ENCODE results near the gene CHI3L1. TPM values are rescaled to one million over a fixed set of nuclear protein-coding genes. Genes with fewer than 3 reads are reported as not detected.

CHI3L1 gene
- total RNA-seq, 1 donor from 2014 or later = 0.17 TPM

DNA sequence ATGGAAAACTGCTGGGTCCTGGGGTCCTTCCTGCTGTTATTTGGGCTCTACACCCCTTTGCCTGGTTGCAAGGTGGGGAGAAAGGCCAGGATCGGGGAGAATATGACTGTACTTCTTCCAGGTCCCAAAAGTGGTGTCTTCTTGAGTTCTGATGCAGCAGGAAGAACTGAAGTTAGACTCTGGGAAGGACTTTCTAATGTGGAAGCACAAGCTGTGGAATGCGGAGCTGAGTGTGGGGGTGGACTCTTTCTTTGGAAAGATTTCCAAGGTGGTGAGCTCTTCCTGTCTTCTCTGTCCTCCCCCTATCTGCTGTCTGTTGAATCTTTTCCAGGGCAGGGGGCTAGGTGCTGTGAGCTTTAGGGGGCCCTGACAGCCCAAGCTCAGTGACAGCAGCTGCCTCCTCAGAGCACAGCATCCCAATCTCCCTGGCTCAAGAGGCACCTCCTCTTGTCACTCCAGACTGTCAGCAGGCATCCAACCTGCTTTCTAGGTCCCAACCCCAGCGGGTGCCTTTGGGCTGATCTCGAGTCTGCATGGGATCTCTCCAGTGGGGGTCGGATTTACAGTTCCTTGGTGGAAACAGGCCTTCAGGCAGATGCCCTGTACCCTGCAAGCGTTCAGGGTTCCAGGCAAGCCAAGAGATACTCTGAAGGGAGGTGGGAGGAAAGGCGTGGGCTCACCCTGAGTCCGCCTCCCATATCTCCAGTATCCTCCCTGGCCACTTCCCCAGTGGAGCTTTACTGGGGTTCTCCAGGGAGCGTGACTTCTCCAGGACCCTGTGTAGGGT, 35.8 kb downstream of the CHI3L1 start:
- no peak for DNase-seq

DNA sequence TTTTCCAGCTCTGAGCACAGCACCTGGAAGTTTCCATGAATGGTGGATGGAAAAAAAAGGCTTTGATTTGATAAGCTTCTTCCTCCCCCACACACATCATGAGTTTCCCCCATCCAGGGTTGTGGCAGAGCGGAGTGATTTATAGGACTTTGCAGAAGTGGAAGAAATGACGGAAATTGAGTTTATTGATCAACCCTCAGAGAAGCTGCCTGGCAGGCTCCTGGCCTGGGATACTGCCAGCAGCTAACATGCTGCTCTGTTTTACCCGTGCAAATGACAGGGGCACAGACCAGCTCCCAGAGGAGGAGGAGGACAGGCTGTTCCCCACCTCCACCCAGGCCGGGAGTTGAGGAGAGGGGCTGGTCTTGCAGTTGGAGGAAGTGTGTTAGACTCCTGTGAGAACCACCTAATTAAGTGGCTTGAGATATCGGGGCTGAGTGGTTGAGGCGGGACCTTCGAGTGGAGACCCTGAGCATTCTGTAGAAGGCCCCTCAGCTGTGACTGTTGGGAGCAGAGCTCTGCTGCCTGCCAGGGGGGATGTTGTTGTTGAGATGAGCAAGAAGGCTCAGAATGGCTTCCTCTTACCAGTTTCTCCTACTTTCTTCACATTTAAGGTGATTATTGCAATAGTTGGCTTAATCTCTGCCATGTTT, 37.2 kb downstream of the CHI3L1 start:
- DNase-seq = no peak

DNA sequence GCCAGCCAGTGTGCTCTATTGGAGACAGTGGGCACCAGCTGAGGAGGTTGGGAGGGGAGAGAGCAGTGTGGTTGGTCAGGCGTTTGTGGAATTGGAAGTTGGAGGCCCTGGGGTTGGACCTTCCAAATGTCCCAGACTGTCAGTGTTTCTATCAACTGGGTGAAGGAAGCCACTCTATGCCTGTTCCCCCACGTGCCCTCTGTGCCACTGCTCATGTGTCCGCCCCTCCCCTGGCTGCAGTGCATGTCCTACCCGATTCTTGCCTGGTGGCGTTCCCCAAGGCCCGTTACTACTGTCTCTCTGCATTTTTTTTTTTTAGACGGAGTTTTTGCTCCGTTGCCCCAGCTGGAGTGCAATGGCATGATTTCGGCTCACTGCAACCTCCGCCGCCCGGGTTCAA, 37.9 kb downstream of the CHI3L1 start:
- DNase-seq = no peak

DNA sequence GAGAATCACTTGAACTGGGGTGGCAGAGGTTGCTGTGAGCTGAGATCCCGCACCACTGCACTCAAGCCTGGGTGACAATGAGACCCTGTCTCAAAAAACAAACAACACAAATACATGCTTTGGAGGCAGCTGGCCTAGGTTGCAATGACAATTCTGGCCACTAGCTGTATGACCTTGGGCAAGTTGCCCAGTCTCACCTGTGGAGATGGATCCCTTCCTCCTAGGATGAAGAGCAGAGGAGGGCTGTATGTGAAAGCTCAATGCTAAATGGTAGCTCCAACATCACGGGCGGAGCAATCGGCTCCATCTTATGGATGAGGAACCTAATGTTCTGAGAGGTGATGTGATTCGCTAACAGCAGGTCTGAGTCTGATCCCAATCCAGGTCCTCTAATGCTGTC, 38.4 kb downstream of the CHI3L1 start:
- DNase-seq = no peak

DNA sequence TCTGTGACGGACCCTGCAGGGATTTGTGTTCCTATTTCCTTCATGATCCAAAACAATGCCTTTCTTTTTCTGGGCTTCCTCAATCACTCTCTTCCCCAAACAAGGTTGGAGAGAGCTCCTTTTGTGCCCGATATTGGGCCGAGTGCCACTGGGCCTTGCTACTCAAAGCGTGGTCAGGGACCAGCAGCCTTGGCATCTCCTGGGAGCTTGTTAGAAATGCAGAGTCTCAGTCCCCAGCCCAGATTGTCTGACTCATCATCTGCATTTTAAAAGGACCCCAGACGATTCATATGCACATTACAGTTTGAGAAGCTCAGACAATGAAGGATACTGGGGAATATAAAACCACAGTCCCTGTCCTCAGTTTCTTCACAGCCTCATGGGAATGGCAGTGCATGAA, 39.1 kb downstream of the CHI3L1 start:
- no peak for DNase-seq

DNA sequence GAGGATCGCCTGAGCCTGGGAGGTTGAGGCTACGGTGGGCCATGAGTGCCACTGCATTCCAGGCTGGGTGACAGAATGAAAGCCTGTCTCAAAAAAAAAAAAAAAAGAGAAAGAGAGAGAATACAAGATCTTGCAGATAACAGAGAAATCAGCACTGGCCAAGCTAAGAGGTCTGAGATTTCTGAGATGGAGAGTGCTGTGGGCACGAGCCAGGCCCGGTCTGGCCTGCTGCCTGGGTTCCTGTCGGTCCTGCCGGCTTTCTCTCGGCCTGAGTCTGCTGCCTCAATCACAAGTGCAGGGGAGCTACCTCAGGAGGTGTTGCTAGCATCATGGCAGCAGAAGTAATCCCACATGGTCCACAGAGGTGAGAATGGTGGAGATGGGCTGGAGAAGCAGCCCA, 40.0 kb downstream of the CHI3L1 start:
- DNase-seq = no peak

DNA sequence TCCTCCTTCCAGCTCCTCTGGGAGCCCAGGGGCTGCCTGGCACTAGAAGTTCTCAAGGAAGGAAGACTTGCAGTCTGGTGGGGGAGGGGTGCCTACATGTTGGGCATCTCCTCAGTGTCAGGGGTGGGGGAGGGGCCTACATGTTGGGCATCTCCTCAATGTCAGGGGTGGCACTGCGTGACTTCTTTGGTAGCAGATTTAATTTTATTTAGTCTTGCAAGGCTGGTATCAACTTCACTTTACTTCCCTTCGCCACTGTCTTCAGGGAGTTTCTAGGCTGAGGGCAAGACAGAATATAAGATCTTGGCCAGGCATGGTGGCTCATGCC, 40.5 kb downstream of the CHI3L1 start:
- no peak for DNase-seq

DNA sequence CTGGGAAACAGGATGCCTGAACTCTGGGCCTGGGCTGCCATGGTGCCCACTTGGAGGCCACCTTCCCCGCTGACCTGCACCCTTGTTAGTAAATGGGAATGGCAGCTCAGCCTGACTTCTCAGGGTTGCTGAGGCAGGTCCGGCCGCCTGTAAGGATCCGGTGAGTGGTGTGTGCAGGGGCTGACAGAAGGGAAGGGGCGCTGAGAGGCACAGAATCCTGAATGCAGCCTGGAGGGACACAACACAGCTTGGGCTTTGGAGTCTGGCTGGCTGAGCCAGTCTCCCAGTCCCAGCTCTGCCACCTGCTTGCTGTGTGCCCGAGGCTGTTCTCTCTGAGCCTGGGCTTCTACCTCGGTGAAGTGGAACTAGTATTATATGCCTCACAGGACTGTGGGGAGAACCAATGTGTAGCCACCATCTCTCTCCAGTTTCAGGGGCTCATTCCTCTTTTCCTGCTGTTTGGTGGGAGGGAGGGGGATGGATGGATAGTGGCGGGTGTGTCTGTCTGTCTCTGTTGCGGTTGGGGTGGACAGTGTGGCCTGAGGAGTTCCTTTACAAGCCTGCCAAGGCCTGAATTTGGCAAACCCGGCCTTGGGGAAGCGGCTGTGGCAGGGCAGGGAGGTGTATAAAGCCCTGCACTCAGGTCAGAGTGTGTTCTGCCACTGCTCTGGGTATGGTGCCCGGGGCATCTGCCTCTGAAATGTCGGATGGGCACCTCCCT, 41.0 kb downstream of the CHI3L1 start:
- no peak for DNase-seq

DNA sequence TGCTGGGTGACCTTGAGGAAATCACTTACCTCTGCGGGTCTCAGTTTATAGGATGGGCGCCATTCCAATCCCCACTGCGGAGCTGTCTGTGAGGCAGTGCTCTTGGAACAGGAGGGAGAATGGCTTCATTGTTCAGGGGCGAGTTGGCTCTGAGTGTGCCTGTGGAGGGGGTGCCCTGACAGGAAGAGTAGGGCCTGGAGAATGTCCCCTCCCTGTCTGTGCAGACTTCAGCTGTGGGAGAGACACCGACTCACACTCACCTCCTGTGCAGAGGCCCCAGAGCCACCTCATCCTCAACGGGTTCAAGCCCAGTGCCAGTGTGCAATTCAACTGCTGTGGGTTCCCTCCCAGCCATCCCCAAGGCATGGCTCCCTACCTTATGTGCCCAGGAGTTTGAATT, 41.8 kb downstream of the CHI3L1 start:
- no peak for DNase-seq

DNA sequence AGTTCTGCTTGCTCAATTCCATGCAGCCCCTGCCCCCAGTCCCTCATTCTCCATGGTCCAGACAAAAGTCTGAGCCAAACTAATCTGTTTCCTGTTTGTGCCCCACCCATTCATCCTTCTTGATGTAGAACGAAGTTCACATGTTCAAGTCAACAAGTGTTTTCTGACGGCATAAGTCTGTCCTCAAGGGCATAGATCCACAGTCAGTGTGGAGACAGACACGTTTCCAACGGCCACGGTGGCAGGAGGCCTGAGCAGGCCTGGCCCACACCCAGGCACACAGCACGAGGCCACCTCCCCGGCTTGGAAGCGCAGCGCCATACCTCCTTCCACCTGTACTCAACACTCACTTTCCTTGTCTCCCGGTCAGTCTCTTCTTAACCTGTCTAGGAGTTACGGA, 42.9 kb downstream of the CHI3L1 start:
- DNase-seq = no peak

DNA sequence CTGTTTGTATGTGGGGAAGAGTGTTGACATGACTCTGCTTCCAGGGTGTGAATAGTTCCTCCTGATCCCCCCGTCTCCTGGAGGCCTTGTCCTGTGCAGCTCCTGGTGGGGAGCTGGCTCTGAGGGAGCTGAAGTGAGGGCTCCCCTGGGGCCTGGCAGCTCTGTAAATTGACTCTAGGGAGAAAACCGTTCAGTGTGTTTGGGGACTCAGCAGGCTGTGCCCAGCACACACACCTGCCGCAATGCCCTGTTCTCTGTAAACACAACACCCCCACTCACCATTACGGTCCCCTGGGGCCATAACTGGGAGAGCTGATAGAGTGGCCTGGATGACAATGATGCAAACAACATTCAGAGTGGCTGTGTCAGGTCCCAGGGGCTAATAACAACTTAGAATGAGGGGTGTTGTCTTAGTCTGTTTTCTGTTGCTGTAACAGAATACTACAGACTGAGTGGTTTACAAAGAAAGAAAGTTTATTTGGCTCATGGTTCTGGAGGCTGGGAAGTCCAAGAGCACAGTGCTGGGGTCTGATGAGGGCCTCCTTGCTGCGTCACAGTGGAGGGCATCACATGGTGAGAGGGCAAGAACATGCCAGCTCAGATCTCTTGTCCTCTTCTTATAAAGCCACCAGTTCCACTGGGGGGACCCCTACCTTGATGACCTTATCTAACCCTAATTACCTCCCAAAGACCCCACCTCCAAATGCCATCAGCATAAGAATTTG, 43.7 kb downstream of the CHI3L1 start:
- DNase-seq = no peak

DNA sequence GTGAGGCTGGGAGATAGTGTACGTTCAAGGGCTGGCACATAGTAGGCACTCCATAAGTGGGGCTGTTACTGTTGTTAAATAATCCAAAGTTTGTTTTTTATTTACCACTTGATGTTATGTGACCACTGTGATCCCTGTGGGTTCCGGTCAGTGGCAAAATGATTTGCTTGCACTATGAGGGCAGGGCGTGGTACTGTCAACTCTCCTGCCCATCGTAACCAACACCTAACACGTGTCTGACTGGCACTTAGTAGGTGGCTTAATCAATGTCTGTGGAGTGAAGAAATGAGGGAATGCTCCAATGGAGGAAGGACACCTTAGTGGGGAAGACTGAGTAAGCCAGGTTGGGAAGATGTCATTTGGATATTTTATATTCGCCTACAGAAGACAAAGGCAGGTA, 44.4 kb downstream of the CHI3L1 start:
- DNase-seq = no peak

DNA sequence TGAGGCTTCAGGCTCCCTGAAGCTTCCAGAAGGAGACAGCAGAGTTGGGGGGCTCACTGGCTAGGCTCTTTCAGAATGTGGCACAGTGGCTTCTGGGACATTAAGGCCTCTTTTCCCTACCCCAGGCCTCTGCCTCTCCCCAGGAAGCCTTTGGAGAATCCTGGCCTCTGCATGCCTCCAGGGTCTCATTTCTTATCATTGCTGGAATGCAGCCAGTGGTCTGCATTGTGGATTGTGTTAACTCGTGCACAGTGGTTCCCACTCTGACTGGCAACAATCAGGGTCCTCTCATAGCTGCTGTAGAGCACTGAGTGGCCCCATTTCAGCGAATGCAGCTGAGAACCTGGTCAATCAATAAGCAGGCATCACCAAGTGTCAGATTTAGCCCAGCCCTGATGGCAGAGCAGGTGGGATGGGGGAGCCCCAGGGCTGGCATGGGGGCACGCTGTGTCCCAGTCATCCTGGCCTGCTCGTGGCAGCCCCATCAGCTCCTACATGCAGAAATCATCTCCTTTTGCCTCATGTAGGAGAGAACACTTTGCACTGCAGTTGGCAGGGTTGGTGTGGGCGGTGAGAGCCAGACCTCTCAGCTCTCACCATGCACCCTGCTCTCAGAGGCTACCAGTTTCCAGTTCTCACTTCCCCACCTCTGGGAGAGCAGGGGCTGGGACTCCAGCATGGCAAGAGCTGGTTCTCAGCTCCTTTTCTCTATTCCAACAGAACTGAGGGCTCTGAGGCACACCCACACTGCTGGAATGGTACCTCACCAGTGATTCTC, 45.6 kb downstream of the CHI3L1 start:
- no peak for DNase-seq

DNA sequence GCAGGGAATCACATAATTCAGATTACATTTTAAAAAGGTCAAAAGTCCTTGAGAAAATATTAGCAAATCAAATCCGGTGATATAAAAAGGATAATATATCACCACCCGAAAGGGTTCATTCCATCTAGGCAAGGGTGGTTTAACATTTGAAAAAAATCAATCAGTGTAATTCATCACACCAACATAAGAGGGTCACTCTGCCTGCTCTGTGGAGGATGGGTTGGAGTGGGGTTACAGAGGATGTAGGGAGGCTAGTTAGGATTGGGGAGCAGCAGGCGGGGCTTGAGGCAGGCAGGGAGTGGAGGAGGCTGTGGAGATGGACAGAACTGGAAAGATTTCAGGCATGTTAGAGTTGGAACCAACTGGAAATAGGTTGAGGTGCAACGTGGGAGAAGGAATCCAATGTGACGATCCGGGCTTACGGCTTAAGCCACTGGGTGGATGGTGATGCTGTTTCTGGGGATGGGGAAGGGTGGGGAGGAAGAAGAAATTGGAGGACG, 46.5 kb downstream of the CHI3L1 start:
- no peak for DNase-seq

DNA sequence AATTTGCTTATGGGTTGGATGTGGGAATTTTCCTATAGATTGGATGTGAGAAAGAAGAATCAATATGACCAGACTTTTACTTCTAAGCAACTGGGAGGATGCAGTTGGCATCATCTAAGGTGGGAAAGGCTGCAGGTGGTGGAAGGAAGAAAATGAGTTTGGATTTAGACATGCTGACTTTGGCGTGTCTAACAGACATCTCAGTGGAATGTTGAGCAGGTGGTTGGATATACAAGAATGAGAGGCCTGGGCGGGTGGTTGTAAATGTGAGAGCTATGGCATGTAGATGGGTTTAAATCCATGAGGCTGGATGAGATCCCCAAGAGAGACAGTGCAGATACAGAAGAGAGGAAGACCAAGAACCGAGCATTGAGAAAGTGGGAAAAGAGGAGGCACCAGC, 48.4 kb downstream of the CHI3L1 start:
- no peak for DNase-seq

DNA sequence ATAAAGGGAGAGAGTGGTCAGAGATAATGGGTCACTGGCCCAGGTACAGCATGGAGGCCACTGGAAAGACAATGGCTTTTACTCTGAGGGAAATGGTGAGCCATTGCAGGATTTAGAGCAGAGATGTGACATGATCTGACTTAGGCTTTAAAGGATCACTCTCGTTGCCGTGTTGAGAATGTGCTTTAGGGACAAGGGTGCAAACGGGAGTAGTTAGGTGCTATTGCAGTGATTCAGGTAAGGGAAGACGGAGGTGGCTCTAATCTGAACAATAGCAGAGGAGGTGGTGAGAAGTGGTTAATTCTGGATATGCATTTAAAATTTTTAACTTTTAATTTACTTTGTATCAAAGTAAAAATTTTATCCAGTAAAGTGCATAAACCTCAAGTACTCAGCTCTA, 49.2 kb downstream of the CHI3L1 start:
- DNase-seq = no peak

DNA sequence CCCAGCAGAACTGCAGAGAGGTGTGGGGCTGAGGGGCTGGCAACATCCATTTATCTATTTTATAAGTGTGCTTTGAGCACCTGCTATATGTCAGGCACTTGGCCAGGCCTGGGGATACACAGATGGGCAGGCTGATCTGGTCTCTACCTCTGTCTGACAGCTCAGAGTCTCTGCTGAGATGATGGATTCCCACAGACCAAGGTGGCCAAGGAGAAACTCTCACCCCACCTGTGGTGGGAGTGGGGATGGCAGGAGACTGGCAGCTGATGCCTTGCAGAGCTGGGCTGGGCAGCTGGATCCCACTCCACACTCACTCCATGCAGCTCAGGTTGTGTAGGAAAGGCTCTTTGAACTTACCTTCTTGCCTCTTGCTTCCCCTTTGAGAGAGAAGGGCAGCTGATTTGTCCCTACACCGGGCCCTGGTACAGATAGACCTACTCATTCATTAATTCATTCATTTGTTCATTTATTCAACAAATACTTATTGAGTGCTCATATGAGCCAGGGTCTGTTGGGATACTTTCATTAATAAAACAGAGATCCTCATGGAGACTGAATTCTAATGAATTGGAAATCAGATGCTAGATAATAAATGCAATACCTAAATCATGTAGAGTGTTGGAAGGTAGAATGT, 50.0 kb downstream of the CHI3L1 start:
- no peak for DNase-seq

DNA sequence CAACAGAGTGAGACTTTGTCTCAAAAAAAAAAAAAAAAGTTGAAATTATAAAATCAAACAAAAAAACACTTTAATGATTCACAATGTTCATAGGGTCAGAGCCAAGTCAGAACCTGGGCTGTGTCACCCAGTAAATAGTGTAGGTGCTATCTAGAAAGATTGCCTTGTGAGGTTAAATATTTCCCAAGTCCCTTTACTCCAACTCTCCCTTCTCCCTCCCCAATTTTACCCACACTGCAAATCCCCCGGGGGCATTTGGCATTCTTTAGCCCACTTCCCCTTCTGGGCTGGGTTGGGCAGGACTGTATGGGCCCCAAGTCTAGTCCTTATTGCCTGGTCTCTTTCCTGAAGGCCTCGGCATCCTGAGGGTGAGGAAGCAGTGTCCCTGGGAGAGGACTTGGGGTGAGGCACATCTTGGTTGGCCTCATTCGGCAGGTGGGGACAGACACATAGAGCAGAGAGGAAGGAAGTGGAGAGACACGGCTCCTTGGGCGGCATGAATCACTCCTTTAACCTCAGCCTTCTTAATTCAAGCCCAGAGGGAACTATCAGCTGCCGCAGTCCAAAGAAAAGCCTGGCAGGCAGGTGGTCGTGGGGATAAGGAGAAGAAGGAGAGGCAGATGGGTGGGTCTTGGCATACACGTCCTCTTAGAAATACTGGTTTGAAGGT, 50.7 kb downstream of the CHI3L1 start:
- DNase-seq = no peak

DNA sequence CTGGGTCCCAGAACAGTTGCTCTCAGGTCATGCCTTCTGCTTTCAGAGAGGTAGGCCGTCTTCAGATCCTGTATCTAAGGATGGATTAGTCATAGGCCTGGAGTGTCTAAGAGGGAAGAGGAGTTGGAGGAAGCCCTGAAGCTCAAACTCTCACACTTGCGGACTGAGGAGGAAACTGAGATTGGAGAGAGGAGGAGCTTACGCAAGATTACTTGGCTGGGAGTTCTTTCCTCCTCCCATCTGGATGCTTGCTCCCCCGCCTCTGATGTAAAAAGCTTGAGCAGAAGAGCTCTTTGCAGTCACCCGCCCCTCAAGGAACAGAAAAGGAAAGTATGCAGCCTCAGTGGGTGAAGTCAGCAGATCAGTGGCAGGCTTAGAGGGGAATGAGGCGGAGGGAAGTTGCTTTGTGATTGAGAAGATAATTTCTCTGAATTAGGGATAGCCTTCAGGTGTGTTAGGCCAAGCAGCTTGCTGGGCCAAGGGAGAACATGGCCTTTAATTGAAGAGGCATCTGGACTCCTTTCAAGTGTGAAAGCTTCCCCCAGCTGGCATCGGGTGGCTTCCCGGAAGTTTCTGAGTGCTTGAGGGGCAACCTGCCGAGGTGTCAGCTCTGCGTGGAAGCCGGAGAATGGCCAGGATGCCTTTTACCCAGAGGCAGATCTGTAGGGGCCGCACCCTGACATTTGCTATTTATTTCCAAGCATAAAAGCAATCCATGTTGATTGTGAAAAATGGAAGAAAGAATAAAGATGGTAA, 52.4 kb downstream of the CHI3L1 start:
- DNase-seq = no peak

DNA sequence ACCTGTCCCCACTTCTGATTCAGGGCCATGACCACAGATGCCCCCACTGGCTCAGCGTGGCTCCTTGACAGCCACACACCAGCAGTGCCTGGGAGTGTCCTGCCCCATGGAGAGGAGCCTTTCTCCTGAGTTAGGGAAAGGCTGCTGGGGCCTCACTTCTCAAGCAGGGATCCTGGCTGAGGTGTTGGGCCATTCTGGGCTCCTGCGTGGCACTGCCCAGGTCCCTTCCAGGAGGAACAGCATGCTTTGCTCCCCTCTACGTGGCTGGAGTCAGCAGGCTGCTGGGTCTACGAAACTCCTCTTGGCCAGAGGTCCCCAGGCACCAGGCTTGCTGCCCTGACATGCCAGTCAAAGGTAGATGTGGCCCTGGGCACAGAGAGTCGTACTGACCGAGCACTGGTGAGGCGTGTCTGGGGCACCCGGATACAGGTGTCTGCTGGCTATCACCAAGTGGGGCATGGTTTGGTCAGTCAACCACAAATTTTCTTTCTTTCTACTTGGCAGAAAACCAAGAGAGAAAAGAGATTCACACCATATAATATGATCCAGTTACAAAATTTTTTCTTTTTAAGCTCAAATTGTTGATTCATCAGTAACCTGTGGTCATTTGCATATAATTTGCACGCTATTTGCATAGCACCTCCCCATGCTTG, 54.8 kb downstream of the CHI3L1 start:
- DNase-seq = no peak
